Tibial artery (tissue), 4 donors: Measurements from ENCODE around the gene HMGN3.

Experiments
- DNase-seq, 2 donors: peaks; one replicate each; pipeline ENCODE4 v3.0.0-alpha.2; 2019
- H3K27ac ChIP-seq, 2 donors: fragments of 200-600 bp; sonication (generic) in 1 of 2; 1 replicate in 1 of 2; 2 replicates in 1 of 2; pipeline ENCODE4 v1.5.1; 2018 to 2019; ENCODE audit warnings: mild to moderate bottlenecking in 1 of 2
- H3K27me3 ChIP-seq, 2 donors: fragments of 200-600 bp; sonication (generic) in 1 of 2; one replicate each; pipeline versions ENCODE4 v1.5.1 to v1.6.0; 2016 to 2019
- H3K36me3 ChIP-seq, 3 donors: fragments of 200-600 bp; sonication (generic) in 2 of 3; one replicate each; pipeline ENCODE4 v1.5.1; 2016 to 2019; ENCODE audit warnings: mild to moderate bottlenecking in 2 of 3
- H3K4me1 ChIP-seq, 4 donors: fragments of 200-600 bp; sonication (generic) in 2 of 4; 1 replicate in 3 of 4; 2 replicates in 1 of 4; pipeline ENCODE4 v1.5.1; 2016 to 2019
- H3K4me3 ChIP-seq, 2 donors: fragments of 200-600 bp; sonication (generic) in 1 of 2; 1 replicate in 1 of 2; 2 replicates in 1 of 2; pipeline ENCODE4 v1.5.1; 2018 to 2019; ENCODE audit warnings: mild to moderate bottlenecking in 2 of 2
- H3K9me3 ChIP-seq, 3 donors: fragments of 200-600 bp; sonication (generic) in 1 of 3; one replicate each; pipeline ENCODE4 v1.5.1; 2016 to 2019
- CTCF ChIP-seq, 2 experiments: fragments of 200-600 bp in 1 of 2; fragments of 450-650 bp in 1 of 2; IDR thresholded peaks; one replicate each; pipeline ENCODE4 v1.5.1; 2017 to 2019; ENCODE audit warnings: antibody characterized with exemption in 2 of 2, mild to moderate bottlenecking in 1 of 2, moderate library complexity in 1 of 2
- intact Hi-C: fragments of 100-400 bp; cut with DNase I; formaldehyde crosslinking; loops from one replicate; pipeline ENCODE4 v1.15.0; 2023; ENCODE audit warnings: low total_unique reads

The HMGN3 gene

GRCh38 chr6:79250559-79250958, 16.1 kb upstream of the HMGN3 start:
- H3K27me3 ChIP-seq = no peaks in the 10 kb centered on the region
- H3K4me1 ChIP-seq = no peaks in the 10 kb centered on the region
- no peak for DNase-seq
- H3K27ac ChIP-seq = no peak overlapping the region
- TF ChIP-seq CTCF (IDR thresholded peaks at IDR 0.05) = no peak
- intact Hi-C loops = no loop called here
- peaks cover 0 to 4% (median 0%) of the 10 kb centered on the region in 3 donors for H3K9me3 ChIP-seq
- H3K36me3 ChIP-seq = no peaks in the 10 kb centered on the region
- no peak overlapping the region for H3K4me3 ChIP-seq

- Histone ChIP-seq H3K36me3 (no peaks in the 10 kb centered on the region), H3K4me3 (no peak overlapping the region), H3K9me3 (peaks cover 0 to 2% (median 0%) of the 10 kb centered on the region in 3 donors), H3K27me3 (no peaks in the 10 kb centered on the region), H3K27ac (no peak overlapping the region), H3K4me1 (no peaks in the 10 kb centered on the region)
- no peak for TF ChIP-seq CTCF (IDR thresholded peaks at IDR 0.05)
- intact Hi-C loops = no loop called here
- no peak for DNase-seq
These were observed 15.6 kb upstream of the HMGN3 start for GRCh38 chr6:79250107-79250514.

GRCh38 chr6:79249136-79249535, 14.7 kb upstream of the HMGN3 start:
- Histone ChIP-seq H3K9me3 (no peaks in the 10 kb centered on the region), H3K4me3 (no peak overlapping the region)
- TF ChIP-seq CTCF (IDR thresholded peaks at IDR 0.05) = no peak

GRCh38 chr6:79246891-79247290, 12.4 kb upstream of the HMGN3 start:
- no peak for DNase-seq
- intact Hi-C loops = no loop called here
- Histone ChIP-seq H3K9me3 (no peaks in the 10 kb centered on the region), H3K36me3 (no peaks in the 10 kb centered on the region), H3K27ac (no peak overlapping the region), H3K27me3 (no peaks in the 10 kb centered on the region), H3K4me1 (no peaks in the 10 kb centered on the region), H3K4me3 (no peak overlapping the region)
- TF ChIP-seq CTCF (IDR thresholded peaks at IDR 0.05) = no peak

More at GRCh38 chr6:79249136-79249535, 14.7 kb upstream of the HMGN3 start:
- no peaks in the 10 kb centered on the region for H3K36me3 ChIP-seq
- H3K4me1 ChIP-seq = no peaks in the 10 kb centered on the region
- H3K27ac ChIP-seq = no peak overlapping the region
- DNase-seq = no peak
- no peaks in the 10 kb centered on the region for H3K27me3 ChIP-seq
- intact Hi-C loops = no loop called here

- no peak overlapping the region for H3K4me3 ChIP-seq
- no peaks in the 10 kb centered on the region for H3K36me3 ChIP-seq
- TF ChIP-seq CTCF (IDR thresholded peaks at IDR 0.05) = no peak
- H3K27ac ChIP-seq = no peak overlapping the region
- H3K9me3 ChIP-seq = no peaks in the 10 kb centered on the region
- no peaks in the 10 kb centered on the region for H3K27me3 ChIP-seq
- peaks cover 0 to 3% (median 0%) of the 10 kb centered on the region in 4 donors for H3K4me1 ChIP-seq
- intact Hi-C loops = no loop called here
- DNase-seq = no peak
These were observed 6.7 kb upstream of the HMGN3 start for GRCh38 chr6:79241228-79241627.

- DNase-seq = no peak
- Histone ChIP-seq H3K4me3 (no peak overlapping the region), H3K4me1 (peaks cover 0 to 3% (median 0%) of the 10 kb centered on the region in 4 donors), H3K36me3 (no peaks in the 10 kb centered on the region), H3K27ac (no peak overlapping the region), H3K27me3 (no peaks in the 10 kb centered on the region), H3K9me3 (no peaks in the 10 kb centered on the region)
- intact Hi-C loops = no loop called here
- no peak for TF ChIP-seq CTCF (IDR thresholded peaks at IDR 0.05)
These were observed 6.0 kb upstream of the HMGN3 start for GRCh38 chr6:79240509-79240908.
